GM13976 (cell line): Measurements from ENCODE around the gene TMPRSS2.

Experiments used
- DNase-seq: peaks from one replicate; pipeline ENCODE4 v3.0.0; 2012; ENCODE audit warnings: low spot score
- CTCF ChIP-seq: IDR thresholded peaks from 2 replicates; pipeline ENCODE4 v1.5.1; 2012; ENCODE audit warnings: borderline replicate concordance, mild to moderate bottlenecking; ENCODE audit not compliant: insufficient read depth; ENCODE audit errors: extremely low read depth, missing control alignments, control extremely low read depth
- in situ Hi-C: fragments of 300-500 bp; cut with MboI; formaldehyde crosslinking; loops from one replicate; pipeline ENCODE4 v1.12.0; 2022; ENCODE audit warnings: low sequenced_read_pairs, mixed read lengths, inconsistent platforms; ENCODE audit not compliant: unreplicated experiment

Gene TMPRSS2

GRCh38 chr21:41449613-41450012 is 58.3 kb downstream of the TMPRSS2 start:
- TF ChIP-seq CTCF: no peak
- in situ Hi-C loops: loop anchor here (25.0 kb wide), 1 partner anchor 162 kb away; no protein-coding TSS in a partner anchor
- DNase-seq: no peak

- in situ Hi-C loops: no loop called here
Measured at GRCh38 chr21:41447356-41447755, 60.6 kb downstream of the TMPRSS2 start.

GRCh38 chr21:41446586-41446985 is 61.4 kb downstream of the TMPRSS2 start:
- in situ Hi-C loops: no loop called here
- no peak for DNase-seq
- no peak for TF ChIP-seq CTCF

More at GRCh38 chr21:41447356-41447755, 60.6 kb downstream of the TMPRSS2 start:
- TF ChIP-seq CTCF: no peak
- DNase-seq: no peak

- TF ChIP-seq CTCF: no peak
- in situ Hi-C loops: no loop called here
- no peak for DNase-seq
Measured at GRCh38 chr21:41445465-41445862, 62.5 kb downstream of the TMPRSS2 start.

- in situ Hi-C loops: no loop called here
- DNase-seq: no peak
- no peak for TF ChIP-seq CTCF
Measured at GRCh38 chr21:41444703-41445464, 63.1 kb downstream of the TMPRSS2 start.

GRCh38 chr21:41443562-41443961 is 64.4 kb downstream of the TMPRSS2 start:
- TF ChIP-seq CTCF: no peak
- no peak for DNase-seq
- in situ Hi-C loops: no loop called here
